Type B pancreatic cell (in vitro differentiated cells): ENCODE measurements around the gene GNB1. TPM values are rescaled to one million over a fixed set of nuclear protein-coding genes. Genes with fewer than 3 reads are reported as not detected.
A peak's percentile ranks its signal among the peaks of the same experiment; 100 is the strongest.

Source experiments
- DNase-seq: peaks from one replicate; pipeline ENCODE4 v3.0.0; 2021; ENCODE audit warnings: mixed read lengths; ENCODE audit not compliant: unreplicated experiment; ENCODE audit errors: extremely low spot score
- H3K27ac Mint-ChIP-seq: 2 replicates; pipeline ENCODE4 v1.8.0; 2021; ENCODE audit warnings: mild to moderate bottlenecking, mixed read lengths
- H3K27me3 Mint-ChIP-seq: 2 replicates; pipeline ENCODE4 v1.8.0; 2021; ENCODE audit warnings: mixed read lengths
- H3K36me3 Mint-ChIP-seq: 2 replicates; pipeline ENCODE4 v1.8.0; 2021; ENCODE audit warnings: mixed read lengths
- H3K4me1 Mint-ChIP-seq: one replicate; pipeline ENCODE4 v1.8.0; 2021; ENCODE audit warnings: mixed read lengths; ENCODE audit not compliant: unreplicated experiment
- H3K4me3 Mint-ChIP-seq: 2 replicates; pipeline ENCODE4 v1.8.0; 2021; ENCODE audit warnings: mild to moderate bottlenecking, mixed read lengths
- H3K9me3 Mint-ChIP-seq: 2 replicates; pipeline ENCODE4 v1.8.0; 2021; ENCODE audit warnings: mixed read lengths
- total RNA-seq: library from RNA; stranded (reverse); gene quantifications from 2 replicates; pipeline ENCODE4 v1.2.1, GENCODE V29; 2021; ENCODE audit warnings: low replicate concordance
- TF ChIP-seq, protein P1 (sequence below): fragments of 200-600 bp; sonication (generic); conservative IDR thresholded peaks from 2 replicates; pipeline ENCODE4 v1.5.0; 2021; ENCODE audit warnings: antibody characterized with exemption, mild to moderate bottlenecking

The GNB1 gene
- total RNA-seq, 1 donor from 2014 or later, result 297 TPM

DNA sequence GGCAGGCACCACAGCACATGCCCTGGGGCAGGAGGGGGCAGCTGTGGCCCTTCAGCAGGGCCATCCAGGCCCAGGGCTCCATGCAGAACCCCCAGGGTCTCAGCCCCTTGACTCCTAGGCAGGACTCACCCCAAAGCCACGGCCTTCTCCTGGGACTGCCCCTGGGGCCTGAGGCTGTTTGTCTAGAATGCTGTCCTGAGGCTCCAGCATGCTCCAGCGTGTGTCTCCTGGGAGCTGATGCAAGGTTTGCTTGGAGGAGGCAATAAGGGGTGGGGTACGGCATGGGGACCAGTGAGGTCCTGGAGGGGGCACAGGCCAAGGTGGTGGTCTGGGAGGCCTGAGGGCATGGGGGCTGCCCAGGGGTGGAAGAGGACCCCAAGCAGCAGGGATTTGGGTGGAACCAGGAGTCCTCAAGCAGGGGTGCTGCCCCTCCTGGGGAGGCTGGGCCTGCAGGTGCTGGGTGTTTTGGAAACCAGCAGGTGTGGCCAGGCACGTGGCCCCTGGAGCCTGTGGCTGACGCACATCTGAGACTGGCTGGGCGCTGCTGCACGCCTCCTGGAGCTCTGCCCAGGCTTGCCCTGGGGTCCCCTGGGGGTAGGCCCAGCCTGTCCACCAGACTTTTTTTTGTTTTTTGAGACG is 16.3 kb upstream of the GNB1 start:
- DNase-seq, result peak; percentile 68
- Mint-ChIP-seq H3K9me3 (no peaks in the 10 kb centered on the region), H3K4me1 (peaks cover 6% of the 10 kb centered on the region), H3K27ac (peak overlapping the region; percentile 29), H3K36me3 (no peaks in the 10 kb centered on the region), H3K4me3 (peak overlapping the region; percentile 28), H3K27me3 (no peaks in the 10 kb centered on the region)
- TF ChIP-seq, protein P1, sequence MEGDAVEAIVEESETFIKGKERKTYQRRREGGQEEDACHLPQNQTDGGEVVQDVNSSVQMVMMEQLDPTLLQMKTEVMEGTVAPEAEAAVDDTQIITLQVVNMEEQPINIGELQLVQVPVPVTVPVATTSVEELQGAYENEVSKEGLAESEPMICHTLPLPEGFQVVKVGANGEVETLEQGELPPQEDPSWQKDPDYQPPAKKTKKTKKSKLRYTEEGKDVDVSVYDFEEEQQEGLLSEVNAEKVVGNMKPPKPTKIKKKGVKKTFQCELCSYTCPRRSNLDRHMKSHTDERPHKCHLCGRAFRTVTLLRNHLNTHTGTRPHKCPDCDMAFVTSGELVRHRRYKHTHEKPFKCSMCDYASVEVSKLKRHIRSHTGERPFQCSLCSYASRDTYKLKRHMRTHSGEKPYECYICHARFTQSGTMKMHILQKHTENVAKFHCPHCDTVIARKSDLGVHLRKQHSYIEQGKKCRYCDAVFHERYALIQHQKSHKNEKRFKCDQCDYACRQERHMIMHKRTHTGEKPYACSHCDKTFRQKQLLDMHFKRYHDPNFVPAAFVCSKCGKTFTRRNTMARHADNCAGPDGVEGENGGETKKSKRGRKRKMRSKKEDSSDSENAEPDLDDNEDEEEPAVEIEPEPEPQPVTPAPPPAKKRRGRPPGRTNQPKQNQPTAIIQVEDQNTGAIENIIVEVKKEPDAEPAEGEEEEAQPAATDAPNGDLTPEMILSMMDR, result no peak

- H3K4me3 Mint-ChIP-seq, result peak overlapping the region; percentile 82
- no peaks in the 10 kb centered on the region for H3K9me3 Mint-ChIP-seq
- peak; percentile 79 for DNase-seq
- H3K27ac Mint-ChIP-seq, result peak overlapping the region; percentile 75
- H3K27me3 Mint-ChIP-seq, result no peaks in the 10 kb centered on the region
- no peaks in the 10 kb centered on the region for H3K36me3 Mint-ChIP-seq
- peaks cover 6% of the 10 kb centered on the region for H3K4me1 Mint-ChIP-seq
- TF ChIP-seq, protein P1, result peak; percentile 93
Measured at GRCh38 chr1:1906185-1907097, 15.6 kb upstream of the GNB1 start.

DNA sequence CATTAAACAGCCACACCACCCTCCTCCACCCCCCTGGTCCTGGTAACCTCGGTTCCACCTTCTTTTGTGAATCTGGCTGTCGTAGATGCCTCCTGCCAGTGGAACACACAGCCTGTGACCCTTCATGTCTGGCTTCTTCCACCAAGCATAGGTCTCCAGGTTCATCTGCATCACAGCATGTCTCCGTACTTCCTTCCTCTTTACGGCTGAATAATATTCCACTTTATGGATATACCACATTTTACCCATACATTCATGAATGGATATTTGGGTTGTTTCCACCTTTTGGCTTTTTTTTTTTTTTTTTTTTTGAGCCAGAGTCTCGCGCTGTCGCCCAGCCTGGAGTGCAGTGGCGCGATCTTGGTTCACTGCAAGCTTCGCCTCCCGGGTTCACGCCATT is 12.3 kb upstream of the GNB1 start:
- Mint-ChIP-seq H3K27me3 (no peaks in the 10 kb centered on the region), H3K9me3 (no peaks in the 10 kb centered on the region), H3K4me3 (no peak overlapping the region), H3K4me1 (peaks cover 6% of the 10 kb centered on the region), H3K36me3 (no peaks in the 10 kb centered on the region), H3K27ac (no peak overlapping the region)
- TF ChIP-seq, protein P1, result no peak
- no peak for DNase-seq

GRCh38 chr1:1901641-1902294 is 10.9 kb upstream of the GNB1 start:
- no peaks in the 10 kb centered on the region for H3K27me3 Mint-ChIP-seq
- H3K4me1 Mint-ChIP-seq, result peaks cover 6% of the 10 kb centered on the region
- no peak overlapping the region for H3K4me3 Mint-ChIP-seq
- no peak for DNase-seq
- H3K27ac Mint-ChIP-seq, result no peak overlapping the region
- H3K36me3 Mint-ChIP-seq, result no peaks in the 10 kb centered on the region
- H3K9me3 Mint-ChIP-seq, result no peaks in the 10 kb centered on the region
- TF ChIP-seq, protein P1, result no peak

- no peak overlapping the region for H3K4me3 Mint-ChIP-seq
- TF ChIP-seq, protein P1, result no peak
- H3K27ac Mint-ChIP-seq, result no peak overlapping the region
- no peaks in the 10 kb centered on the region for H3K9me3 Mint-ChIP-seq
- no peaks in the 10 kb centered on the region for H3K27me3 Mint-ChIP-seq
- DNase-seq, result no peak
- peaks cover 2% of the 10 kb centered on the region for H3K4me1 Mint-ChIP-seq
- H3K36me3 Mint-ChIP-seq, result no peaks in the 10 kb centered on the region
Measured at GRCh38 chr1:1900883-1901640, 10.2 kb upstream of the GNB1 start.
